ENCODE results near the gene CCDC198. TPM values are rescaled to one million over a fixed set of nuclear protein-coding genes. Genes with fewer than 3 reads are reported as not detected.

CCDC198 gene
- total RNA-seq, 1 experiment from 2014 or later: 1.7 TPM

- DNase-seq (ENCODE audit: low read depth): no peak
Measured at GRCh38 chr14:57470909-57471308, 22.7 kb downstream of the CCDC198 start.

- DNase-seq (ENCODE audit: low read depth): peak; percentile 78
Measured at GRCh38 chr14:57464008-57464730, 29.5 kb downstream of the CCDC198 start.

- DNase-seq (ENCODE audit: low read depth): peak; percentile 50
Measured at GRCh38 chr14:57462551-57462950, 31.1 kb downstream of the CCDC198 start.

GRCh38 chr14:57461777-57462320 lies 31.8 kb downstream of the CCDC198 start:
- peak; percentile 80 for DNase-seq (ENCODE audit: low read depth)

- DNase-seq (ENCODE audit: low read depth): no peak
Measured at GRCh38 chr14:57435923-57436322, 57.7 kb downstream of the CCDC198 start.

- no peak for DNase-seq (ENCODE audit: low read depth)
Measured at GRCh38 chr14:57420986-57421385, 72.7 kb downstream of the CCDC198 start.

- no peak for DNase-seq (ENCODE audit: low read depth)
Measured at GRCh38 chr14:57420033-57420432, 73.6 kb downstream of the CCDC198 start.

Other genes starting within 250 kb of the CCDC198 start
- gene EXOC5, start 225.0 kb downstream of the CCDC198 start, total RNA-seq (2014; rRNA removed; shearing (Covaris generic)): 42.2 and 56.1 TPM in 2 replicates
- gene AP5M1, start 224.9 kb downstream of the CCDC198 start, total RNA-seq (2014; rRNA removed; shearing (Covaris generic)): 16.5 and 23.1 TPM in 2 replicates
- 11.7 and 13.6 TPM in 2 replicates for gene NAA30, start 103.3 kb downstream of the CCDC198 start, total RNA-seq (2014; rRNA removed; shearing (Covaris generic))

Measured in HT1080 (cell line).